PC-9 (cell line): ENCODE measurements around the gene ISL2. TPM values are rescaled to one million over a fixed set of nuclear protein-coding genes. Genes with fewer than 3 reads are reported as not detected.

Experiments
- BruUV-seq: library from RNA; stranded (reverse); fragments of 400-500 nt; replicated peaks from 2 replicates; lab custom pipeline; 2021; lab: Mats Ljungman, UMichigan
- CTCF ChIA-PET: fragments of 300-600 bp; sonication (Branson Sonifier 250); formaldehyde crosslinking; loops from one replicate; lab custom pipeline; 2022; ENCODE audit warnings: antibody characterized with exemption; lab: Charles Lee
- POLR2A ChIA-PET: fragments of 300-600 bp; sonication (Branson Sonifier 250); formaldehyde crosslinking; loops from one replicate; lab custom pipeline; 2022; ENCODE audit warnings: antibody characterized with exemption; ENCODE audit not compliant: unreplicated experiment; lab: Charles Lee
- DNase-seq, 2 experiments: peaks; one replicate each; pipeline versions ENCODE4 v3.0.0 to v3.0.0-alpha.2; 2015 to 2022; ENCODE audit warnings: mixed read lengths in 1 of 2
- H2AFZ ChIP-seq: fragments of 200-600 bp; sonication (generic); 2 replicates; pipeline ENCODE4 v1.8.1; 2017; ENCODE audit warnings: antibody characterized with exemption
- H3F3A ChIP-seq: fragments of 200-600 bp; sonication (generic); 2 replicates; pipeline ENCODE4 v1.8.1; 2017; ENCODE audit warnings: antibody characterized with exemption, mild to moderate bottlenecking, low read depth; ENCODE audit not compliant: insufficient read depth
- H3K27ac ChIP-seq: fragments of 200-600 bp; sonication (generic); 2 replicates; pipeline ENCODE4 v1.6.1; 2016; ENCODE audit warnings: mixed run types
- H3K27me3 ChIP-seq: fragments of 200-600 bp; sonication (generic); 2 replicates; pipeline ENCODE4 v1.6.1; 2016; ENCODE audit warnings: low read depth, mixed run types; ENCODE audit not compliant: insufficient read depth
- H3K36me3 ChIP-seq: fragments of 200-600 bp; sonication (generic); 2 replicates; pipeline ENCODE4 v1.6.1; 2016; ENCODE audit warnings: low read depth, mixed run types
- H3K4me1 ChIP-seq: fragments of 200-600 bp; sonication (generic); replicated peaks from 2 replicates; pipeline ENCODE4 v1.6.1; 2016; ENCODE audit warnings: mixed run types; ENCODE audit not compliant: insufficient read depth
- H3K4me2 ChIP-seq: fragments of 200-600 bp; sonication (generic); 2 replicates; pipeline ENCODE4 v1.6.1; 2017; ENCODE audit warnings: mixed run types
- H3K4me3 ChIP-seq: fragments of 200-600 bp; sonication (generic); 2 replicates; pipeline ENCODE4 v1.6.1; 2016; ENCODE audit warnings: mixed run types
- H3K79me2 ChIP-seq: fragments of 200-600 bp; sonication (generic); 2 replicates; pipeline ENCODE4 v1.6.1; 2017; ENCODE audit warnings: low read depth, mixed run types
- H3K9me2 ChIP-seq: fragments of 200-600 bp; sonication (generic); 2 replicates; pipeline ENCODE4 v1.8.1; 2017; ENCODE audit warnings: mild to moderate bottlenecking; ENCODE audit not compliant: insufficient read depth
- H3K9me3 ChIP-seq: fragments of 200-600 bp; sonication (generic); 2 replicates; pipeline ENCODE4 v1.8.1; 2016; ENCODE audit warnings: low read depth; ENCODE audit not compliant: insufficient read depth
- H4K20me1 ChIP-seq: fragments of 200-600 bp; sonication (generic); 2 replicates; pipeline ENCODE4 v1.8.1; 2017; ENCODE audit not compliant: insufficient read depth
- EZH2 ChIP-seq: fragments of 200-600 bp; sonication (generic); IDR thresholded peaks from 2 replicates; pipeline ENCODE4 v1.8.0; 2017; ENCODE audit warnings: antibody characterized with exemption, low read depth
- intact Hi-C: fragments of 100-400 bp; cut with micrococcal nuclease; formaldehyde crosslinking; loops from one replicate; pipeline ENCODE4 v1.10.0; 2022; ENCODE audit not compliant: unreplicated experiment
- total RNA-seq: library from RNA; stranded (reverse); gene quantifications from 2 replicates; pipeline ENCODE4 v1.2.3, GENCODE V29; 2021
- TF ChIP-seq, protein P1 (sequence below): fragments of 200-600 bp; sonication (generic); conservative IDR thresholded peaks from 2 replicates; pipeline ENCODE4 v1.6.1; 2017; ENCODE audit warnings: mixed run types, antibody characterized with exemption, mild to moderate bottlenecking, moderate library complexity

Gene ISL2
- total RNA-seq, 1 experiment from 2014 or later: 0.24 TPM

DNA sequence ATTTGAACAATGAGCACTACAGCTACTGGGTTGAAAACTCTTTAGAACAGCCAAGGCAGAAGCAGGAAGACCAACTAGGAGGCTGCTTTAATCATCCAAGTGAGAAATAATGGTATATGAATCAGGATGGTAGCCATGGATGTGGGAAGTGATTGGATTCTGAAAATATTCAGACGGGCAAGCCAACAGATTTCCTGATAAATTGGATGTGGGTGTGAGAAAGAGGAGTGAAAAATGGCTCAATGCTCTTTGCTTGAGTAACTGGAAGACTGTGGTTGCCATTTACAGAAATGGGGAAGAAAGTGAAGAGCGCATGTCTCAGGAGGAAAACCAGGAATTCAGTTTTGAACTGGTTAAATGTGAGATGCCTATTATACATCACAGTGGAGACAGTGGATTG is 50.4 kb downstream of the ISL2 start:
- no peaks in the 10 kb centered on the region for H3K79me2 ChIP-seq
- TF ChIP-seq, protein P1, sequence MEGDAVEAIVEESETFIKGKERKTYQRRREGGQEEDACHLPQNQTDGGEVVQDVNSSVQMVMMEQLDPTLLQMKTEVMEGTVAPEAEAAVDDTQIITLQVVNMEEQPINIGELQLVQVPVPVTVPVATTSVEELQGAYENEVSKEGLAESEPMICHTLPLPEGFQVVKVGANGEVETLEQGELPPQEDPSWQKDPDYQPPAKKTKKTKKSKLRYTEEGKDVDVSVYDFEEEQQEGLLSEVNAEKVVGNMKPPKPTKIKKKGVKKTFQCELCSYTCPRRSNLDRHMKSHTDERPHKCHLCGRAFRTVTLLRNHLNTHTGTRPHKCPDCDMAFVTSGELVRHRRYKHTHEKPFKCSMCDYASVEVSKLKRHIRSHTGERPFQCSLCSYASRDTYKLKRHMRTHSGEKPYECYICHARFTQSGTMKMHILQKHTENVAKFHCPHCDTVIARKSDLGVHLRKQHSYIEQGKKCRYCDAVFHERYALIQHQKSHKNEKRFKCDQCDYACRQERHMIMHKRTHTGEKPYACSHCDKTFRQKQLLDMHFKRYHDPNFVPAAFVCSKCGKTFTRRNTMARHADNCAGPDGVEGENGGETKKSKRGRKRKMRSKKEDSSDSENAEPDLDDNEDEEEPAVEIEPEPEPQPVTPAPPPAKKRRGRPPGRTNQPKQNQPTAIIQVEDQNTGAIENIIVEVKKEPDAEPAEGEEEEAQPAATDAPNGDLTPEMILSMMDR: no peak
- TF ChIP-seq EZH2: no peak
- H3F3A ChIP-seq: peaks cover 5% of the 10 kb centered on the region; the same call in 1 of the 2 replicates
- POLR2A ChIA-PET: no interaction called here
- no peaks in the 10 kb centered on the region for H3K36me3 ChIP-seq
- no peak for DNase-seq
- no peaks in the 10 kb centered on the region for H4K20me1 ChIP-seq
- no TSS peak for BruUV-seq
- no peaks in the 10 kb centered on the region for H3K9me3 ChIP-seq
- no peak overlapping the region for H2AFZ ChIP-seq
- no peaks in the 10 kb centered on the region for H3K9me2 ChIP-seq
- no peak overlapping the region for H3K4me2 ChIP-seq
- no peak overlapping the region for H3K27ac ChIP-seq
- intact Hi-C loops: no loop called here
- H3K4me1 ChIP-seq: peaks cover 11% of the 10 kb centered on the region
- CTCF ChIA-PET: no interaction called here
- no peaks in the 10 kb centered on the region for H3K27me3 ChIP-seq
- no peak overlapping the region for H3K4me3 ChIP-seq

DNA sequence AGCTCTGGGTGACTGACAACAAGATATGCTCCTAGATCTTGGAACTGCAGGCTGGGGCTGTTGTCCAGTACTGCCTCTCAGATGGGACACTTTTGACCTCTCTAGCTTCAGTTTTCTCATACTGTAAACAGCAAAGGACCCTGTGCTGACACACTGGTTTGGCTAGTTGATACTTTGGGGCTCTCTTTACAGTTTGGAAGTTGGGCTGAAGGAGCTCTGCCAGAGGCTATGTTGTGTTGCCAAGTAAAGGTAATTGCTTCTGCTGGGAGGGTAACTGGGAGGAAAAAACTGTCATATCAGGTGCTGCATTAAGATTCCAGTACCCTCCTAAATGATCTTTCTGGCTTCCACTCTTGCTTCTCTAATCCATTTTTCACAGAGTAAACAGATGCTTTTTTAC is 54.0 kb downstream of the ISL2 start:
- H2AFZ ChIP-seq: no peak overlapping the region
- H4K20me1 ChIP-seq: no peaks in the 10 kb centered on the region
- no peaks in the 10 kb centered on the region for H3K27me3 ChIP-seq
- peaks cover 5% of the 10 kb centered on the region; the same call in 1 of the 2 replicates for H3F3A ChIP-seq
- ChIA-PET POLR2A (no interaction called here), CTCF (no interaction called here)
- BruUV-seq: no TSS peak
- no peaks in the 10 kb centered on the region for H3K36me3 ChIP-seq
- no peaks in the 10 kb centered on the region for H3K79me2 ChIP-seq
- no peak overlapping the region for H3K4me3 ChIP-seq
- no peak for DNase-seq
- H3K4me2 ChIP-seq: no peak overlapping the region
- intact Hi-C loops: no loop called here
- no peaks in the 10 kb centered on the region for H3K9me2 ChIP-seq
- no peak overlapping the region for H3K27ac ChIP-seq
- no peaks in the 10 kb centered on the region for H3K9me3 ChIP-seq
- peaks cover 12% of the 10 kb centered on the region for H3K4me1 ChIP-seq
- no peak for TF ChIP-seq EZH2
- TF ChIP-seq, protein P1: no peak

GRCh38 chr15:76391309-76391708 is 54.7 kb downstream of the ISL2 start:
- no peak overlapping the region for H3K4me2 ChIP-seq
- TF ChIP-seq, protein P1: no peak
- TF ChIP-seq EZH2: no peak

More at GRCh38 chr15:76391309-76391708, 54.7 kb downstream of the ISL2 start:
- H3K4me1 ChIP-seq: peaks cover 12% of the 10 kb centered on the region
- POLR2A ChIA-PET: no interaction called here
- no peak overlapping the region for H3K4me3 ChIP-seq
- no peaks in the 10 kb centered on the region for H3K79me2 ChIP-seq
- H3K36me3 ChIP-seq: no peaks in the 10 kb centered on the region
- intact Hi-C loops: no loop called here
- no peaks in the 10 kb centered on the region for H3K9me3 ChIP-seq
- no TSS peak for BruUV-seq
- H3F3A ChIP-seq: peaks cover 5% of the 10 kb centered on the region; the same call in 1 of the 2 replicates
- H3K27ac ChIP-seq: 0 out of 2 replicates have a peak overlapping the region, but pooled peaks have one; percentile 5
- H4K20me1 ChIP-seq: no peaks in the 10 kb centered on the region
- CTCF ChIA-PET: no interaction called here
- H2AFZ ChIP-seq: no peak overlapping the region
- no peaks in the 10 kb centered on the region for H3K27me3 ChIP-seq
- H3K9me2 ChIP-seq: no peaks in the 10 kb centered on the region
- peak in 1 of 2 experiments; percentile 70 for DNase-seq
